OCI-LY1 (cell line): ENCODE measurements around the gene CYP2C19.
"Not testable (repeated sequence)": the region's sequence is repeated elsewhere in the genome, so short reads cannot be mapped to it uniquely, and the experiment has no call there.

ENCODE experiments used
- CTCF ChIP-seq: fragments of 200-600 bp; sonication (generic), shearing (Covaris generic); IDR thresholded peaks from 2 replicates; pipeline ENCODE4 v1.5.1; 2017; ENCODE audit warnings: mild to moderate bottlenecking, antibody characterized with exemption, low read length, moderate library complexity, mixed read lengths
- EZH2 ChIP-seq: fragments of 200-600 bp; sonication (generic), shearing (Covaris generic); IDR thresholded peaks from 2 replicates; pipeline ENCODE4 v1.8.0; 2017; ENCODE audit warnings: borderline replicate concordance, mixed run types, mild to moderate bottlenecking, antibody characterized with exemption, low read length, moderate library complexity, mixed read lengths

DNA sequence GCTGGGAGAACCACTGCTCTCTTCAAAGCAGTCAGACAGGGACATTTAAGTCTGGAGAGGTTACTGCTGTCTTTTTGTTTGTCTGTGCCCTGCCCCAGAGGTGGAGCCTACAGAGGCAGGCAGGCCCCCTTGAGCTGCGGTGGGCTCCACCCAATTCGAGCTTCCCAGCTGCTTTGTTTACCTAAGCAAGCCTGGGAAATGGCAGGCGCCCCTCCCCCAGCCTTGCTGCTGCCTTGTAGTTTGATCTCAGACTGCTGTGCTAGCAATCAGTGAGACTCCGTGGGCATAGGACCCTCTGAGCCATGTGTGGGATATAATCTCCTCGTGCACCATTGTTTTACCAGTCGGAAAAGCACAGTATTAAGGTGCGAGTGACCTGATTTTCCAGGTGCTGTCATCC is 135.9 kb downstream of the CYP2C19 start:
- not testable (repeated sequence) for TF ChIP-seq CTCF, EZH2
